22Rv1 (cell line): Measurements from ENCODE around the gene ATL1.
A peak's percentile ranks its signal among the peaks of the same experiment; 100 is the strongest.

Source experiments
- H3K27ac ChIP-seq: fragments of 450-650 bp; 2 replicates; pipeline ENCODE4 v1.5.1; 2017
- ZFX ChIP-seq: fragments of 450-650 bp; IDR thresholded peaks from 2 replicates; pipeline ENCODE4 v1.6.1; 2017; ENCODE audit warnings: antibody characterized with exemption, borderline replicate concordance
- TF ChIP-seq, protein P1 (sequence below): fragments of 450-650 bp; IDR thresholded peaks from 2 replicates; pipeline ENCODE4 v1.5.1; 2017; ENCODE audit warnings: mild to moderate bottlenecking

ATL1 gene

DNA sequence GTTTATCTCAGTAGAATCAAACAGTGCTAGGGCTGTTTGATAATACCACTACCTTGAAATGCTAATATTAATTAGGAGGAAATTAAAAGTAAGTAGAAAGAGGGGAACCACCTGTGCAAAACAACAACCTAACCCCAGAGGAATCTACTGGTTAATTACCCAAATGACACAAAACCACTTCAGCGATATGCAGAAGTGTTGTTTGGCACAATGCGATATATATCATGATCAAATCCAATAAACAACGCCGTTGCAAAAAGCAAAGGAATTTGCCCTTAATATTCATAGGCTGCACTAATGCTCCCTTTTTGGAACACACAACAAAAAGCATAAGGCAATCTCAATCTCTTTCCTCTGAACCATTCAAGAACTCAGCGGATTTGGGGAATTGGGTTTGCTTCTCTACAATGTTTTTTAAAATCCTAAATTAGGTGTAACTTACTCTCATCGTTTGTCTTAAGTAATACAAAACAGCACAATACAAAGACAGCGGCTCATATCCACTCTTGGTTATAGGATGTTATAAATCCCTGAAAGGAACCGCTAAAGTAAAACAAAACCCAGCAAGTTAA lies 29.1 kb upstream of the ATL1 start:
- no peak overlapping the region for H3K27ac ChIP-seq

DNA sequence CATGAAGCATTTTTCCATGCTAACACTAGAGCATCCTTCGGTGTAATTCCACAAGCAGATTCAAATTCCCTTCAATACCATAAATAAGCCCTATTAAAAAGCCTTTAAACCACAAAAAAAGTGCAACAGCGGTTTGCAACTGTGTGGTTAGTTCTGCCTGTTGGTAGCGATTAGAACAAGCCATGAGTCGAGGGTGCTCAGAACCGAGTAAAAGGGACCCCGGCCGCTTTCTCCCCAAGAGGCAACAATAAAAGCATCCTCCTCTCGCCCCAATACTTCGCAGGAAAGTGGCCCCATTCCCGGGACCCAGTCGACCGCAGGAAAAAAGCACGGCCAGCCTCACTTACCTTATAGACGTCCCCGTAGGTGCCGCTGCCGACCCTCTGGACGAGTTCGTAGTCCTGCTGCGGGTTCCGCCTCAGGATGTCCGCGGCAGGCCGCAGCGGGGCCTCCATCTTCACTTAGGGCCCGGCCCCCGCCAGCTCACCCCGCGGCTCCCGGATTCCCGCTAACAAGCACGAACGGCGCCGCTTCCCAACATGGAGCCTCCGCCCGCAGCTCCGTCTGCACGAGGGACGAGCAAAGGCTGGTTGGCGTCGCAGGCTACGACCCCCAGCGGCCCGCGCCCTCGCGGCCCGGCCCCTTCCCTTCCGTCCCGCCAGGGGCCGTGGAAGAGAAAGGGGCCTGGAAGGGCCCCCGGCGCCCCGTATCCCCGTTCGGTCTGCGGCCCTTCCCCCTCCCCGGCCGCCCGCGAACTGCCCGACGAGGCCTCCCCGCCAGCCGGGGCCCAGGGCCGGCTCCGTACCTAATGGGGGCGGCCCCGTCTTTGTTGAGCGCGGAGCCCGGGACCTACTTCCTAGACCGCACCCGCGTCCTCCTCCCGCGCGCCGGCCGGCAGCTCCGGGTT lies 28.1 kb upstream of the ATL1 start:
- H3K27ac ChIP-seq = peak overlapping the region; percentile 71
- TF ChIP-seq, protein P1, sequence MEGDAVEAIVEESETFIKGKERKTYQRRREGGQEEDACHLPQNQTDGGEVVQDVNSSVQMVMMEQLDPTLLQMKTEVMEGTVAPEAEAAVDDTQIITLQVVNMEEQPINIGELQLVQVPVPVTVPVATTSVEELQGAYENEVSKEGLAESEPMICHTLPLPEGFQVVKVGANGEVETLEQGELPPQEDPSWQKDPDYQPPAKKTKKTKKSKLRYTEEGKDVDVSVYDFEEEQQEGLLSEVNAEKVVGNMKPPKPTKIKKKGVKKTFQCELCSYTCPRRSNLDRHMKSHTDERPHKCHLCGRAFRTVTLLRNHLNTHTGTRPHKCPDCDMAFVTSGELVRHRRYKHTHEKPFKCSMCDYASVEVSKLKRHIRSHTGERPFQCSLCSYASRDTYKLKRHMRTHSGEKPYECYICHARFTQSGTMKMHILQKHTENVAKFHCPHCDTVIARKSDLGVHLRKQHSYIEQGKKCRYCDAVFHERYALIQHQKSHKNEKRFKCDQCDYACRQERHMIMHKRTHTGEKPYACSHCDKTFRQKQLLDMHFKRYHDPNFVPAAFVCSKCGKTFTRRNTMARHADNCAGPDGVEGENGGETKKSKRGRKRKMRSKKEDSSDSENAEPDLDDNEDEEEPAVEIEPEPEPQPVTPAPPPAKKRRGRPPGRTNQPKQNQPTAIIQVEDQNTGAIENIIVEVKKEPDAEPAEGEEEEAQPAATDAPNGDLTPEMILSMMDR = no peak
- TF ChIP-seq ZFX = no peak

More for the DNA sequence above, 29.1 kb upstream of the ATL1 start:
- TF ChIP-seq ZFX = no peak
- TF ChIP-seq, protein P1 = no peak

DNA sequence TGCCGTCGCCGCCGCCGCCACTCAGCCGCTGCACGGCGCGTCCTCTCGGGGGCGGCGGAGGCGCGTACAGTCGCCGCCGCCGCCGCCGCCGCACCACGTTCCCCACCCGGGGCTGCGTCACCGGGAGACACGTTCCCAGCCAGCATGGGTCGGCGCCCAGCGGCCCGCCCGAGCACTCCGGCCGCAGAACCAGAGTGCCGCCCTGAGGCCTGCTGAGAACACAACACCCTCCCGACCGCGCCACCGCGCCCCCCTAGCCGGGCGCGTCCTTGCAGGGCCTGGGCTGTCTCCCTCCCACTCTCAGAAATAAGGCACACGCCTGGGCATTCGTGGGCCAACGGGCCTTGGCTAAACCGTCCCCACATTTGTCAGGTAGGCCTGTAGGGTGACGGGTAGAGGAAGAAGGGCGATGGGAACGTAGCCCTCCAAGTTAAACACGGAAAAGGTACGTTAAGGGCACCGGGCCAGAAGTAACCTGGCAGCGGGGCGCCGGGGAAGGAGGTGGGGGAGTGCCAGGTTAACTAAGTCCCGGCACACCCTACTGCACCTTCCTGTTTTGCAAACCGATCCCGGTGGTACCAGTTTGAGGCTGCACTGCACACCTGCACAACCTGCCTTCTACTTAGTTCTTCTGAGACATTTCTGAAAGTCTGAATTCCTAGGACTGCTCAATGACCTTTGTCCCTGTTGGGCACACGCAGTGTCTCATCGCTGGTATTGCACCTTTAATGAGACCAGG lies 27.3 kb upstream of the ATL1 start, which contains the start of gene MAP4K5:
MAP4K5 (minus strand) TSS at position 68 of the 739 bp plus-strand sequence. CDS start 520 bp downstream, outside the sequence.
- H3K27ac ChIP-seq = peak within 1 kb of the TSS; percentile 71
- no peak for TF ChIP-seq ZFX
- TF ChIP-seq, protein P1 = peak; percentile 97

DNA sequence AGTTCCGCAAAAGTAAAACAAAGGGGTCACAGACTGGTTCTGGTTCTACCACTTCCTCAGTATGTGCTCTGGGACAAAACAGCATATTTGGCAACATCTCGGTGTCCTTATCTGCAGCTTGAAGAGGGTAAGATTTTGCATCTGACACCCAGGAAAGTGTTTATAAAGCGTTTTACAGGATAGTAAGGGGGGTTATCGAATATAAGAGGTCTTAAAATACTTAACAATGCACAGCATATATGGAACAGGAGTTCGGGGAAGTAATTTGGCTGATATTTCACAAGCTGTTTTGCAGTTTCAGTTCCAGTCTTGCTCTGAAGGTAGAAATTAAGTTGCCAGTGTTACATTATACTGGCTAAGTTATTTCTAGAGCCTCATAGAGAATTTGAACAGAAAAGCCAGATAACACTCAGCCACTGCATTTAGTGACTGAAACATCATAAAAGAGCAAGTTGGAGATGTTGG lies 26.7 kb upstream of the ATL1 start:
- TF ChIP-seq, protein P1 = no peak
- TF ChIP-seq ZFX = no peak
- peak overlapping the region; percentile 71 for H3K27ac ChIP-seq

DNA sequence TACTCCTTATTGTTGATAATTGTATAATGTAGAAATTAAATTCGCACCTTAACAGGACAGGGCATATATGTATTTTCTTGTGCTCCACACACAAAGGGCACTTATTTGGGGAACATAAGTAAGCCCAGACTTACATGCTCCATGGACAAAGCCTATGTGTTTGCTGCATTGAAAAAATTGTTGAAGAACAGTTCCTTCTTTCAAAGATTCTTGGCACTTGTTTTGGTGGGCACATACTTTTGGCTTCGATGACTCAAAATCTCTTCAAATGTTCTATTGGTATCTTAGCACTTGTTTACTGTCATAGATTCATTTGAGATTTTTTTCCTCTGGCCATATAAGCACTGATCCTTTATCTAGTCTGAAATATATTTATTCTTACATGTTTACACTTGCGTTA lies 26.1 kb upstream of the ATL1 start:
- TF ChIP-seq, protein P1 = no peak
- TF ChIP-seq ZFX = no peak
- no peak overlapping the region for H3K27ac ChIP-seq

DNA sequence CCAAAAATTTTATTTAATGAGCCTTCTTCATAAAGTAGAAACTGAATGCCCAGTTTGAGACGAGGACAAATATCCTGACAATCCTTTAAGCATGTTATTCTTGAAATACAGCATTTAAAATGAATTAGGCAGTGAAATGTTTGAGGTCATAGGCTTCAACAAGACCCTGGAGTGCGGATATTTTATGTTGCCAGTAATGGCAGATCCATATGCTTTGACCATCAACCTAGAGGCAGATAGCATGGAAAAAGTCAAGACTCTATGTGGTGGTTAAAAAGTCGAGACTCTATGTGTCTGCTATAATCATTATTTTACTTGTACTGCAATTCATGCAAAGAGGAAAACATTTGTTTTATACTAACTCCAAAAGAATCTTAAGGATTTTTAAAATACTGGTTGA lies 25.5 kb upstream of the ATL1 start:
- TF ChIP-seq, protein P1 = no peak
- no peak for TF ChIP-seq ZFX
- no peak overlapping the region for H3K27ac ChIP-seq
